SK-N-MC (cell line): ENCODE measurements around the gene GPR83.

ENCODE experiments used
- DNase-seq: peaks from one replicate; pipeline ENCODE4 v3.0.0-alpha.2; 2011; ENCODE audit warnings: low read depth, low spot score
- H3K27ac ChIP-seq: fragments of 200-600 bp; sonication (generic); 2 replicates; pipeline ENCODE4 v1.5.1; 2016; ENCODE audit warnings: mixed run types
- H3K36me3 ChIP-seq: fragments of 200-600 bp; sonication (generic); 2 replicates; pipeline ENCODE4 v1.6.1; 2017; ENCODE audit warnings: antibody characterized with exemption, low read length, mixed read lengths; ENCODE audit not compliant: insufficient read depth
- H3K4me3 ChIP-seq: fragments of 200-600 bp; sonication (generic); 2 replicates; pipeline ENCODE4 v1.5.1; 2016
- H3K9ac ChIP-seq: fragments of 200-600 bp; sonication (generic); 2 replicates; pipeline ENCODE4 v1.8.0; 2017; ENCODE audit warnings: mixed run types, mixed read lengths; ENCODE audit not compliant: insufficient read length
- H3K9me3 ChIP-seq: fragments of 200-600 bp; sonication (generic); 2 replicates; pipeline ENCODE4 v1.6.1; 2017; ENCODE audit warnings: low read depth, mild to moderate bottlenecking, antibody characterized with exemption, low read length, moderate library complexity, mixed read lengths
- EZH2 ChIP-seq: fragments of 200-600 bp; sonication (generic); IDR thresholded peaks from one replicate; pipeline ENCODE4 v1.6.1; 2017; ENCODE audit warnings: antibody characterized with exemption
- FOXP2 ChIP-seq: optimal IDR thresholded peaks from 2 replicates; pipeline ENCODE3; 2011; ENCODE audit warnings: mild to moderate bottlenecking, moderate library complexity; ENCODE audit not compliant: insufficient read depth; ENCODE audit errors: extremely low read length, control extremely low read depth
- POLR2AphosphoS5 ChIP-seq: IDR thresholded peaks from 2 replicates; pipeline ENCODE4 v1.6.1; 2012; ENCODE audit warnings: mild to moderate bottlenecking, low read depth, low read length, borderline replicate concordance

GPR83 gene

GRCh38 chr11:94423507-94423906, 22.3 kb upstream of the GPR83 start:
- no peak for DNase-seq
- Histone ChIP-seq H3K9ac (no peak overlapping the region), H3K27ac (no peak overlapping the region), H3K4me3 (no peak overlapping the region), H3K36me3 (peaks cover 36% of the 10 kb centered on the region), H3K9me3 (no peaks in the 10 kb centered on the region)
- TF ChIP-seq EZH2 (no peak), FOXP2 (no peak), POLR2AphosphoS5 (no peak)

- Histone ChIP-seq H3K4me3 (no peak overlapping the region), H3K27ac (no peak overlapping the region), H3K9me3 (no peaks in the 10 kb centered on the region), H3K9ac (no peak overlapping the region), H3K36me3 (no peaks in the 10 kb centered on the region; the same call in 1 of the 2 replicates)
- DNase-seq: no peak
- TF ChIP-seq FOXP2: no peak
Measured at GRCh38 chr11:94418123-94418765, 17.0 kb upstream of the GPR83 start.

GRCh38 chr11:94417386-94417987, 16.3 kb upstream of the GPR83 start:
- H3K9me3 ChIP-seq: no peaks in the 10 kb centered on the region
- no peak overlapping the region for H3K27ac ChIP-seq
- TF ChIP-seq EZH2: no peak
- TF ChIP-seq FOXP2: no peak
- TF ChIP-seq POLR2AphosphoS5: no peak
- H3K4me3 ChIP-seq: no peak overlapping the region
- no peak overlapping the region for H3K9ac ChIP-seq
- no peak for DNase-seq
- H3K36me3 ChIP-seq: no peaks in the 10 kb centered on the region; the same call in 1 of the 2 replicates

DNA sequence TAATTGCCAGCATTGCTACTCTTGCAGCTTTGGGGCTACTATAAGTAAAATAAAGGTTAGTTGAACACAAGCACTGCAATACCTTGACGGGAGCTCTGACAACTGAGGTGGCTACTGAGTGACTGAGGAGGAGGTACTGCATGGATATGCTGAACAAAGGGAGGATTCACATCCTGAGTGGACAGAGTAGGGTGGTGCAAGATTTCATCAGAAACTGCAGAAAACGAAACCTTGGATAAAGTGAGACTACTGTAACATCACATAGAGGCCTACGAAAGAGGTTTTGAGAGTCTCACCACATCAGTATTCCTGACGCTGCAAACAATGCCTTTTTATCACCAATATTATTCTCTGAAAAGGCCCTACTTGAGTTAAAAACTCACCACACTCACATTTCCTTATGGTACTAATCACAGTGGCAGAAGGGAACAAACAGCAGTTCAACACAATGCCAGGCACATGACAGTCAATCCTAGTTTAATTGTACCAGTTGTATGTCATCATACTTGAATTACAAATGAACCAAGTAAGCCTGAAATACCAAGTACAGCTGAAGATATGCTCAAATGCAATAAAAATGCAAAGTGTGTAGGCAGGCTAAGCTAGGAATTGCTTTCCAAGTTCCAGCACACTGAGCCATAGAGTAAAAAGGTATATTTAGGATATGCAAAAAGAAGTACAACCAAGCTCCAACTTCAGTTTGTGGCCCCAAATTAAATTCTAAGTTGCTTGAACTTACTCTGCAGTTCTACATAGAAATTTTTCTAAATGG, 4.0 kb upstream of the GPR83 start:
- TF ChIP-seq FOXP2 (no peak), POLR2AphosphoS5 (no peak), EZH2 (no peak)
- no peak overlapping the region for H3K27ac ChIP-seq
- H3K9me3 ChIP-seq: no peaks in the 10 kb centered on the region
- H3K9ac ChIP-seq: no peak overlapping the region
- no peaks in the 10 kb centered on the region for H3K36me3 ChIP-seq
- DNase-seq: no peak
- no peak overlapping the region for H3K4me3 ChIP-seq

DNA sequence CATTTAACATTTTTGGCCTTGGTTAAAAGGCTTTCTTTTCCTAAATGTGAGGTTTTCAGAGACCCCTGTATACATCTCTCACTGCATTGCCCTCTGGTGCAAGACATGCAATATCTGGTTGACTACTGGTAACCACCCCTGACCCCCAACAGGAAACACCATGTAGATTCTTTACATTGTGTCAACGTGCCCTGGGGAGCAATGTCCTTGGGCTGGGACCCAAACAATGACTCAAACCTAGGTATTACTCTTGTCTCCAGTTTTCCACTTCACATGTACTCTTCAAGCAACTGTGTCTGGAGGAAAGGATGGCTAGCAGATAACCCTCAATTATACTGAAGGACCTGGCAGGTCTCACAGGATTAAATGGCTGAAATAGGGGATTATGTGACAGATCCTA, 1.1 kb upstream of the GPR83 start:
- Histone ChIP-seq H3K36me3 (no peaks in the 10 kb centered on the region), H3K9ac (no peak overlapping the region), H3K9me3 (no peaks in the 10 kb centered on the region), H3K27ac (no peak overlapping the region), H3K4me3 (no peak overlapping the region)
- TF ChIP-seq POLR2AphosphoS5: no peak
- no peak for TF ChIP-seq EZH2
- no peak for TF ChIP-seq FOXP2
- no peak for DNase-seq

- Histone ChIP-seq H3K27ac (no peak overlapping the region), H3K4me3 (no peak overlapping the region; the same call in 1 of the 2 replicates), H3K9me3 (no peaks in the 10 kb centered on the region), H3K9ac (no peak overlapping the region), H3K36me3 (no peaks in the 10 kb centered on the region)
- TF ChIP-seq EZH2 (no peak), FOXP2 (no peak), POLR2AphosphoS5 (no peak)
- DNase-seq: no peak
Measured at GRCh38 chr11:94401773-94402265, 600 bp upstream of the GPR83 start.

DNA sequence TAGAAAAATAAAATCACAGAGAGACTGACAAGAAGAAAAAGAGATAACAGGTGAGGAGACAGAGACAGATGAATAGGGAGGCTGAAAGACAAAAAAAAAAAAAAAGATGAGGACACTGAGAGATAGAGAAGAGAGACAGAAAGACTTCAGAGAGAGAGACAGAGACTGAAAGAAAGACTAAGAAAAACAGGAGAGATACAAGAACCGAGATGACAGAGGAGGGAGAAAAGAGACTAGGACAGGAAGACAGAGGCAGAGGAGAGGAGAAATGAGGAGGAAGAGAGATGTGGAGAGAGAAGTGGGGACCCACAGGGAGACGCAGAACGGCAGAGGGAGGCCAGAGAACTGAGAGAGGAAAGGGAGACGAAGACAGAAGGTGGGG, 771 bp downstream of the GPR83 start:
- no peak overlapping the region for H3K4me3 ChIP-seq
- no peak overlapping the region for H3K27ac ChIP-seq
- H3K9ac ChIP-seq: no peak overlapping the region
- no peaks in the 10 kb centered on the region for H3K9me3 ChIP-seq
- TF ChIP-seq EZH2 (no peak), POLR2AphosphoS5 (no peak), FOXP2 (no peak)
- no peak for DNase-seq
- no peaks in the 10 kb centered on the region for H3K36me3 ChIP-seq

GRCh38 chr11:94400050-94400449, 1.2 kb downstream of the GPR83 start:
- TF ChIP-seq FOXP2 (no peak), EZH2 (no peak), POLR2AphosphoS5 (no peak)
- Histone ChIP-seq H3K9ac (no peak overlapping the region), H3K4me3 (no peak overlapping the region), H3K36me3 (no peaks in the 10 kb centered on the region), H3K9me3 (no peaks in the 10 kb centered on the region), H3K27ac (no peak overlapping the region)
- DNase-seq: no peak

- Histone ChIP-seq H3K4me3 (no peak overlapping the region), H3K36me3 (no peaks in the 10 kb centered on the region), H3K9ac (no peak overlapping the region), H3K9me3 (no peaks in the 10 kb centered on the region), H3K27ac (no peak overlapping the region)
- no peak for DNase-seq
- no peak for TF ChIP-seq FOXP2
Measured at GRCh38 chr11:94398101-94398500, 3.1 kb downstream of the GPR83 start.
